Loucy (cell line): Measurements from ENCODE around the gene COA6.

ENCODE experiments used
- H2AFZ ChIP-seq: fragments of 200-600 bp; sonication (generic); 2 replicates; pipeline ENCODE4 v1.6.0; 2016; ENCODE audit warnings: antibody characterized with exemption, mild to moderate bottlenecking, low read length, moderate library complexity
- H3F3A ChIP-seq: fragments of 200-600 bp; 2 replicates; pipeline ENCODE4 v1.6.0; 2016; ENCODE audit warnings: antibody characterized with exemption, low read depth, mild to moderate bottlenecking
- H3K27me3 ChIP-seq: fragments of 200-600 bp; sonication (generic); 2 replicates; pipeline ENCODE4 v1.6.1; 2014; ENCODE audit warnings: low read length, mild to moderate bottlenecking; ENCODE audit not compliant: insufficient read depth, poor library complexity, severe bottlenecking
- H3K36me3 ChIP-seq: fragments of 200-600 bp; sonication (generic); 2 replicates; pipeline ENCODE4 v1.6.1; 2016; ENCODE audit warnings: low read length; ENCODE audit not compliant: insufficient read depth
- H3K4me1 ChIP-seq: fragments of 200-600 bp; sonication (generic); 2 replicates; pipeline ENCODE4 v1.5.1; 2014; ENCODE audit warnings: low read length, mild to moderate bottlenecking; ENCODE audit not compliant: insufficient read depth, poor library complexity, severe bottlenecking
- H3K4me2 ChIP-seq: fragments of 200-600 bp; sonication (generic); 2 replicates; pipeline ENCODE4 v1.6.0; 2014; ENCODE audit warnings: antibody characterized with exemption, low read length, low read depth, mild to moderate bottlenecking; ENCODE audit not compliant: poor library complexity, severe bottlenecking
- H3K4me3 ChIP-seq: fragments of 200-600 bp; sonication (generic); 2 replicates; pipeline ENCODE4 v1.5.1; 2014; ENCODE audit warnings: low read length, mild to moderate bottlenecking, mixed read lengths; ENCODE audit not compliant: poor library complexity, severe bottlenecking
- H3K79me2 ChIP-seq: fragments of 200-600 bp; sonication (generic); 2 replicates; pipeline ENCODE4 v1.6.1; 2014; ENCODE audit warnings: low read length; ENCODE audit not compliant: insufficient read depth
- H3K9ac ChIP-seq: fragments of 200-600 bp; sonication (generic); 2 replicates; pipeline ENCODE4 v1.6.0; 2014; ENCODE audit warnings: mild to moderate bottlenecking, low read depth, low read length, moderate library complexity; ENCODE audit not compliant: poor library complexity, severe bottlenecking
- H3K9me2 ChIP-seq: fragments of 200-600 bp; sonication (generic); replicated peaks from 2 replicates; pipeline ENCODE4 v1.6.1; 2016; ENCODE audit warnings: low read depth, low read length, mixed read lengths
- H3K9me3 ChIP-seq: fragments of 200-600 bp; sonication (generic); 2 replicates; pipeline ENCODE4 v1.6.1; 2014; ENCODE audit warnings: mild to moderate bottlenecking, antibody characterized with exemption, low read length, low read depth; ENCODE audit not compliant: insufficient read depth
- H4K20me1 ChIP-seq: fragments of 200-600 bp; sonication (generic); 2 replicates; pipeline ENCODE4 v1.6.0; 2014; ENCODE audit warnings: antibody characterized with exemption, low read length, mild to moderate bottlenecking; ENCODE audit not compliant: insufficient read depth, poor library complexity, severe bottlenecking
- CTCF ChIP-seq: fragments of 200-600 bp; sonication (generic); conservative IDR thresholded peaks from 2 replicates; pipeline ENCODE4 v1.5.1; 2014; ENCODE audit warnings: mild to moderate bottlenecking, antibody characterized with exemption, low read length
- EZH2phosphoT487 ChIP-seq: fragments of 200-600 bp; IDR thresholded peaks from 2 replicates; pipeline ENCODE4 v1.6.1; 2018; ENCODE audit warnings: antibody characterized with exemption, mild to moderate bottlenecking, moderate library complexity, borderline replicate concordance

The COA6 gene

DNA sequence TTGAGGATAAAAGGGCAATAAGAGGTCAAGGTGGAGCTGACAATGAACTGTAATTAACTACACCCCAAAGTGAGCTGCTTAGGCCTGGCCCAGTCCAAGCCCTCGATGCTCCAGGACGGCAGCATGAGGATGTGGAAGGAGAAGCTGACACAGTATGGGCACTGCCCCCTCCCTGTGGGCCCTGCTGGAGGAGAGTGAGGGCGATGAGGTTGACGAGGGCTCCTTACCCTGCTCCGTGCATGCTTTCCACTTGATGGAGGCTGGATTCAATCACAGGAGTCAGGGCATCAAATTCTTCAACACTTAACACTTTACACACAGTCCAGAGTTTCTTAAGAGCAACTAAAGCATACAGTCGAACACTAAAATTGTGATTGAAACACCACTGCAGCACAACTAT, 32.4 kb downstream of the COA6 start:
- H2AFZ ChIP-seq, result no peak overlapping the region
- no peaks in the 10 kb centered on the region for H3K9me3 ChIP-seq
- H3K27me3 ChIP-seq, result no peaks in the 10 kb centered on the region
- no peak overlapping the region for H3K4me2 ChIP-seq
- no peaks in the 10 kb centered on the region for H4K20me1 ChIP-seq
- H3K79me2 ChIP-seq, result no peaks in the 10 kb centered on the region
- peaks cover 63% of the 10 kb centered on the region; the same call in 1 of the 2 replicates for H3K36me3 ChIP-seq
- no peaks in the 10 kb centered on the region for H3K9me2 ChIP-seq
- H3F3A ChIP-seq, result no peaks in the 10 kb centered on the region
- H3K9ac ChIP-seq, result no peak overlapping the region
- H3K4me1 ChIP-seq, result no peaks in the 10 kb centered on the region
- H3K4me3 ChIP-seq, result no peak overlapping the region
- TF ChIP-seq EZH2phosphoT487, result no peak
- no peak for TF ChIP-seq CTCF

GRCh38 chr1:234406871-234407270, 33.6 kb downstream of the COA6 start:
- no peaks in the 10 kb centered on the region for H3F3A ChIP-seq
- no peaks in the 10 kb centered on the region for H3K9me2 ChIP-seq
- H3K4me1 ChIP-seq, result no peaks in the 10 kb centered on the region
- no peaks in the 10 kb centered on the region for H3K79me2 ChIP-seq
- no peaks in the 10 kb centered on the region for H3K27me3 ChIP-seq
- no peak overlapping the region for H3K4me3 ChIP-seq
- H3K9ac ChIP-seq, result no peak overlapping the region
- H3K9me3 ChIP-seq, result no peaks in the 10 kb centered on the region
- H3K4me2 ChIP-seq, result no peak overlapping the region
- H4K20me1 ChIP-seq, result no peaks in the 10 kb centered on the region
- H3K36me3 ChIP-seq, result peaks cover 64% of the 10 kb centered on the region; the same call in 1 of the 2 replicates
- TF ChIP-seq CTCF (no peak), EZH2phosphoT487 (no peak)
- H2AFZ ChIP-seq, result no peak overlapping the region

DNA sequence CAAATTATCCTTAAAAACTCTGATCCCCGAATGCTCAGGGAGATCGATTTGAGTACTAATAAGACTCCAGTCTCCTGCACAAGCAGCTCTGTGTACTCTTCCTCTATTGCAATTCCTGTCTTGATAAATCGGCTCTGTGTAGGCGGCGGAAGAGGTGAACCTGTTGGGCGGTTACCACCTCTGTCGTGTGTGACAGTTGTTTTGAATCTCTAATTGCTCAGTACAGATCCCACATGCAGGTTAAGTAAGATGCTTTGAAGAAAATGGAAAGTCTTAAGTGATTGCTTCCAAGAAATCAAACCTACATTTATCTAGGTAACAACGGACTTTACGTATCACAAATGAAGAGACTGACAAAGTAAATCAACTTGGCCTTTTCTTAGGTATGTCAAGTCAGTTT, 35.5 kb downstream of the COA6 start:
- Histone ChIP-seq H3K4me2 (no peak overlapping the region), H3K9ac (no peak overlapping the region), H3K9me3 (no peaks in the 10 kb centered on the region), H3F3A (no peaks in the 10 kb centered on the region), H4K20me1 (no peaks in the 10 kb centered on the region), H3K4me1 (no peaks in the 10 kb centered on the region), H3K79me2 (no peaks in the 10 kb centered on the region), H3K36me3 (peaks cover 83% of the 10 kb centered on the region; the same call in 1 of the 2 replicates), H3K27me3 (no peaks in the 10 kb centered on the region), H3K4me3 (no peak overlapping the region), H3K9me2 (no peaks in the 10 kb centered on the region), H2AFZ (no peak overlapping the region)
- no peak for TF ChIP-seq CTCF
- no peak for TF ChIP-seq EZH2phosphoT487
